Stromal cell of bone marrow (primary cell): Measurements from ENCODE around the gene CNTRL.
"Not testable (repeated sequence)": the region's sequence is repeated elsewhere in the genome, so short reads cannot be mapped to it uniquely, and the experiment has no call there.

ENCODE experiments used
- DNase-seq: peaks from one replicate; pipeline ENCODE4 v3.0.0-alpha.2; 2012; ENCODE audit warnings: low read depth

CNTRL gene

DNA sequence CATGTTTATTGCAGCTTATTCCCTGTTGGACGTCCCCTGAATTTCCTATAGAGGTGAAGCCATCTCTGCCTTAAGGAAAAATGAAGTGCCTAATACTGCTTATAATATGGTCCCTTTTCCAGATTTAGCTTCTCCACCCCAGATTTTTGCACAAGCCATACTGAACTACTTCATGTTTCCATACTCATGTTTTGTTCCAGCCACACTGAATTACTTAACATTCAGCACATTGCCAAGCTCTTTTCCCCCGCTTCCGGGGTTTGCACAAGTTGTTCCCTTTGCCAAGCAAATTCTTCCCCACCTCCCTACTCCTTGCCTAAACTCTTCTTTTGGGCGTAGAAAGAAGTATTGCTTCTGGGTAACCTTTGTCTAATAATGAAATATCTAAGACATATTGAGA lies 1.7 kb upstream of the CNTRL start:
- peak; percentile 70 for DNase-seq

DNA sequence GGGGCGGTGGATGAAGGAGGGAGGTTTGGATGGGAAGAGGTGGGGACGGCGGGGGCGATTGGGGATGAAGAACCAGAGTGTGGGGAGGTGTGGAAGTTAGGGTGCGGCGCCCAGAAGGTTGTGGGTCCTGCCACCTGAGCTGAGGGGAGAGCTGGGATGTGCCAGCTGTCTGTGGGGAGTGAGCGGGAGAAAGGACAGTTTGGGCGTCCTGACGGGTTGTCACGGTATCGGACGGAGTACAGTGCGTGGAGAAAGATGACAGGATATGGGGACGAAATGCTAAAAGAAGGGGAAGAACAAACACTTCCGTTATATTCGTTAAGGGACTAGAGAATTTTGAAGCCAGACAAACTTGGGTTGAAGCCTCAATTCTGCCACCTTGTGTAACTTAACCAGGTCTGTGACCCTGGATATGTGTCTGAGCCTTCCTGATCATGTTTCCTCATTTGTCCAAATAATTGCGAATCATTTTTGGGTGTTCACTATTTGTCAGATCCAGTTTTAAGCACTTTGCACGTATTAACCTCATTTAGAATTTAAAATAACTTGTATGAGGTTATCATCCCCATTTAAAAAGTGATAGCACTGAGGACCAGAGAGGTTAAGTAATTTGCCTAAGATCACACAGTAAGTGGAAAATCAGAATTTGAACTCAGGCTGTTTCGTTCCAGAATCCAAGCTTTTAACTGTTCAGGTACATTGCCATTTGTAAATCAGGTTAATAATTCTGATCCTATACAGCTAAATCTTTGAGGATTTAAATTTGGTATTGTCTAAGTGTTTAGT lies 689 bp downstream of the CNTRL start:
- DNase-seq = no peak

DNA sequence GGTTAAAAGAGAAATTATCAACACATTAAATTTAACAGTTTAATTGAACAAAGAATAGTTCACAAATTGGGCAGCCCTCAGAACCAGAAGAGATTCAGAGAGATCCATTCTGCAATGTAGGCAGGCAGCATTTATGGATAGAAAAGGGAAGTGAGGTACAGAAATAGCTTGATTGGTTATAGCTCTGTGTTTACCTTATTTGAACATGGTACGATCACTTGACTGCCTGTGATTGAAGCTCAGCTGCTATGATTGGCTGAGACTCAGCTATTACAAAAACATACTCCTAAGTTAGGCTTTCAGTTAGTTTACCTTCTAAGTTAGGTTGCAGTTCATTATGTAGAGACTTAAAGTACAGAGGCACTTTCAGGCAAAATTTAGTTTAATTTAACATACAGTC lies 7.3 kb downstream of the CNTRL start:
- DNase-seq = no peak

DNA sequence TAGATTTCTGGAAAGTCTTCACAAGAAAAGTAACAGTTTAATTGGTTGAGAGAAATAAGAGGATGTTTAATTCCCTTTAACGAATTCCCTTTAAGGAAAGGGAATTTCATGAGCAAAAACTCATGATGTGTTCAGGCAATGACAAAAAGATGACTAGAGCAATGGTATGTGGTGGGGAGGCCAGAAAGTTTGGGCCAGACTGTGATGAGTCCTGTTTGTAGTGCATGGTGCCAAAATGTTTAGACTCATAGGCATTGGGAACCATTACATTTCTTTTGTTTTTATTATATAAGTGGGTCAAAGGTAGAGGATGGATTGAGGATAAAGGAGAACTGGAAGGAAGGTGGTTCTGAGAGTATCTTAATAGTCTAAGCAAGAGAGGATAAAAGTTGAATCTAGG lies 10.9 kb downstream of the CNTRL start:
- DNase-seq = peak; percentile 45

DNA sequence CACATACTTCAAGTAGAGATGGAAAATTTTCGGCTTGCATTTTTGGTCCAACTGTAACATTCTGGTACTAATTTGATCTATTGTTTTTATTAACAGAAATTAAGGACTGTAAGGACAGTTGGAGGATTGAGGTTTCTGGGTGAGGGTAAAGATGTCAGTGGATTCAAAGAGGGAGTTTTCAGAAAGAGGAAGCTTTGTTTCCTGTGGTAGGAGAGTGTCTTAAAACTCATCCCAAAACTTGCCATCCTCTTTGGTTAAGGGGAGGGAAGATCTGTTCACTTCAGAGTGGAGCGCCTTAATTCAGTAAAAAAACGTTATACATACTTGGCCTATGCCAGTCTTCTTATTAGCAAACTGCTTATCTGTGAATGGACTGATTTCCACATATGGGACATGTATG lies 13.8 kb downstream of the CNTRL start:
- DNase-seq = no peak

DNA sequence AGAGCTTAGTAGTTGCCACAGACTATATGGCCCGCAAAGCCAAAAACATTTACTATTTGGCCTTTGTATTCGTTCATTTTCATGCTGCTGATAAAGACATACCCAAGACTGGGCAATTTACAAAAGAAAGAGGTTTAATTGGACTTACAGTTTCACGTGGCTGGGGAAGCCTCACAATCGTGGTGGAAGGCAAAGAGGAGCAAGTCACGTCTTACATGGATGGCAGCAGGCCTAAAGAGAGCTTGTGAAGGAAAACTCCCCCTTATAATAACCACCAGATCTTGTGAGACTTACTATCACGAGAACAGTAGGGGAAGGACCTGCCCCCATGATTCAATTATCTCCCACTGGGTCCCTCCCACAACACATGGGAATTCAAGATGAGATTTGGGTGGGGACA lies 16.0 kb downstream of the CNTRL start:
- not testable (repeated sequence) for DNase-seq

DNA sequence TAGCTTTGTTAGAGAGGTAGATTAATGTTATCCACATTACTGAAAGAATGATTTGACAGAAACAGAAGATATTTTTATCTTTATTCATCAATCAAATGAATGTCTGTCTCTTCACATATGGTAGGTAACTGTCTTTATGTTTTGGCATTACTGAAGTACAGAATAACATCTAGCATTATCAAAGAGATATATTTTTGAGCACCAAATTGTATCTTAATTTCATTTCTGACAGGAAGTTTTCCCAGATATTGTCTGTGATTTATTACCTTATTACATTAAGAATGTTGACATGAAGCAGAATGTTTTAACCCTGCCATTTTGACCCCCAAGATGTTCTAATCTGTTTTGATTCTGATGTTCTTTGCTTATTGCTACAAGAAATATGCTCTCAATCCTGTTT lies 20.3 kb downstream of the CNTRL start:
- DNase-seq = no peak

DNA sequence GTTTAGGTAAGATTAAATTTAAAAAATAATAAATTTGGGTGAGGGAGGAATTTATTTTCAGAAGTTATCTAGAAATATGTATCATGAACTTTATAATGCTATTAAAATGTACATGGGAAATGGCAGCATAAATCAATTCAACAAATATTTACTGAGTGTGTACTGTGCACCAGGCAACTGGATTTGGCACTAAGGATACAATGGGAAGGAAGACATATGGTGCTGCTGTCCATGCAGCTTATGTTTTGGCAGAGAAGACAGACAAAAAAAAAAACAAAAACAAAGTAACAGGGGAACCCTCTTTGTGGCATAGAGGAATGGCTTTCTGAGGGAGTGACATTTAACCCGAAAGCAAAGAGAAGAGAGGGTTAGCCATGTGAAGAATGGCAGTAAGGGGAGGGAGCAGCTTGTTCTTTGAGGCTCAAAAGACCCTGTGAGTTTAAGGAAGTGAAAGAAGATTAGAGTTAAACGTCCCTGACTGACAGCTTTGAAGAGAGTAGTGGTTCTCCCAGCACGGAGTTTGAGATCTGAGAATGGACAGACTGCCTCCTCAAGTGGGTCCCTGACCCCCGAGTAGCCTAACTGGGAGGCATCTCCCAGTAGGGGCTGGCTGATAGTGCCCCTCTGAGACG lies 23.9 kb downstream of the CNTRL start:
- DNase-seq = no peak

DNA sequence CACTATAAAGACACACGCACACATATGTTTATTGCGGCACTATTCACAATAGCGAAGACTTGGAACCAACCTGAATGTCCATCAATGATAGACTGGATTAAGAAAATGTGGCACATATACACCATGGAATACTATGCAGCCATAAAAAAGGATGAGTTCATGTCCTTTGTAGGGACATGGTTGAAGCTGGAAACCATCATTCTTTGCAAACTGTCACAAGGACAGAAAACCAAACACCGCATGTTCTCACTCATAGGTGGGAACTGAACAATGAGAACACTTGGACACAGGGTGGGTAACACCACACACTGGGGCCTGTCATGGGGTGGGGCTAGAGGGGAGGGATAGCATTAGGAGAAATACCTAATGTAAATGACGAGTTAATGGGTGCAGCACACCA lies 29.3 kb downstream of the CNTRL start:
- DNase-seq = not testable (repeated sequence)

DNA sequence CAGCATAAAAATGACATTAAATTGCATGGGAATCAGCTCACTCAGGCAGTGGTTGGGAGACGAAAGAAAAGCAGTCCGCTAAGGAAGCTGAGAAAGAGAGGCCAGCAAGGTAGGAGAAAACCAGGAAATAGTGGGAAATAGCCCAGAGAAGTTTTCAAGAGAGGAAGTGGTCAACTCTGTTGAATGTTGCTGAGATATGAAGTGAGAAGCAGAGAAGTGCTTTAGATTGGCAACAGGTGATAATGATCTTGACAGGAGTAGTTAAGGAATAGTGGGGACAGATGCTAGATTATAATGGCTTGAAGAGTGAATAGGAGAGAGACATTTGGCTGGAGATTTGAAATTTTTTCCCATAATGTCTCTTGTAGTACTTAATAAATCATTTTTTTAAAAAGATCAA lies 30.8 kb downstream of the CNTRL start:
- no peak for DNase-seq

DNA sequence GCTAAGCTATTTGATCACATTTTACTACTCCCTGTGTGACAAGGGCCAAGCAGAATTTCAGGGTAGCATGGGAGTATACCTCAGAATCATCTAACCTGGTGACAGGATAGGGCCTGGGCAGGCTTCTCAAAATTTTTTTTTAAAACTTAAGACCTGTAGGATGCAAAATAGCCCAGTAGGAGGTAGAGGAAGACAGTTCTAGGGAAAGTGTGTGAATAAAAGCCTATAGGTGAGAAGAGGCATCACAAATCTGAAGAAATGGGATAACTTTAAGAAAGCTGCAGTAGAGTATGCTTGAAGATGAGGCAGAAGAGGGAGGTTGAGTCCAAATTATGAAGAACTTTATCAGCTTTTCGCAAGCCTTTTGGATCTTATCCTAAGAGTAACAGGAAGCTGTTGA lies 32.3 kb downstream of the CNTRL start:
- no peak for DNase-seq

DNA sequence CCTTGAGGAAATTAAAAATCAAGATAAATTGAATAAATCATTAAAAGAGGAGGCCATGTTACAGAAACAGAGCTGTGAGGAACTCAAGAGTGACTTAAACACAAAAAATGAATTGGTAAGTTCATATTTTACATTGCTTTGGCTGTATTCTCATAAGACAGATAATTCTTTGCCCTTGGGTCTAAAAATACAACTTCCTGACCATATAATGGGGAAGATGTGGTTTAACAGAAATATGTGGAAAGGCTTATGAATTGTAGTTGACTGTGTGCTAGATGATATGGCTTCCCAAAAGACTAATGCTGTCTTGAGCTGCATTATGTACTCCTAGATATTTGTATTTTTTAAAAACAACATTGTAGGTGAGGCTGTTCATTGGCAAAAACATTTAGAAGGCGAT lies 33.1 kb downstream of the CNTRL start:
- no peak for DNase-seq

DNA sequence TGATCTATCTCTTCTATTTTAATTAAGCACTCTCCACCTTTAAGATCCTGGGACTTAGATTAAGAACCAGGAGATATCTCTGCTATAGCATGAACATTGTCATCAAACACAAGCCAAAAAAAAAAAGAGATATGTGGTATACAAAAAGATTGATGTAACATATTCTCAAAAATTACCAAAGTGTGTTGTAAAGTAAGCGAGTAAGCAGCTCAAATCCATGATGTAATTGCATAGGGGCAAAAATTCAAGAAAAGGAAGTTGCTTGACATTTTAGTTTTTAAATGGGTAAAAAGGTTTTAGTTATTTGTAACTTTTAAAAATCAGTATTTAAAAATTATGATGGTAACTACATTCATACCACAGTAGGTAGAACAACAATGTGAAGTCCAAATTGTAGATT lies 40.7 kb downstream of the CNTRL start:
- no peak for DNase-seq

DNA sequence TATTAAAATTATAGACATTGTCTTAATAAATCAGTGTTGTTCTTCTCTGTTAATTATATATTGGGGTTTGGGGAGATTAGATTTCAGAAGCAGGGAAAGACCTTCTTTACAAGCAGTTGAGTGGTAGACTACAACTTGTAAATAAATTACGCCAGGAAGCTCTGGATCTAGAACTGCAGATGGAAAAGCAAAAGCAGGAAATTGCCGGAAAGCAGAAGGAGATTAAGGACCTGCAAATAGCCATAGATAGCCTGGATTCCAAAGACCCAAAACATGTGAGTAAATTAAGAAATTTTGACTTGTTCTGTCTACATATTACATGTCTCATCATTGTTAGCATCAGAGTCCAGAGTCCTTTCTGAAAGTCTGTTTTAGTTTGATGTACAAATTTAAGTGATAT lies 43.5 kb downstream of the CNTRL start:
- no peak for DNase-seq

DNA sequence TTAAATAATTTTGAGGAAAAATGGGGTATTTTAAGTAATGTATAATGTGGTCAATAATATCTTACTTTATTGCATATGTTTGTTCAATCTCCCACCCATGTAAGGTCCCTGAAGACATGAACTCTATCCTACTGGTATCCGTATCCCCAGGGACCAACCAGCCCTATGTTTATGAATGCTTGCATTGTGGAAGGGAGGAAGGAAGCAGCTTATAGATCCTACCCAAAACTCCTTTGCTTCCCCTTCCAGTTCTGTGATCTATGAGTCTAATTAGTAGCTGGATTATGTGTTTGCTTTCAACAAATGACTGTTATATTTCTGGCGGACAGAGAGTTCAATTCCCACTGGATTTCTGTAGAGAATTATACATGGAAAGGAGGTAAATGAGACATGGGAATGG lies 45.6 kb downstream of the CNTRL start:
- DNase-seq = no peak

DNA sequence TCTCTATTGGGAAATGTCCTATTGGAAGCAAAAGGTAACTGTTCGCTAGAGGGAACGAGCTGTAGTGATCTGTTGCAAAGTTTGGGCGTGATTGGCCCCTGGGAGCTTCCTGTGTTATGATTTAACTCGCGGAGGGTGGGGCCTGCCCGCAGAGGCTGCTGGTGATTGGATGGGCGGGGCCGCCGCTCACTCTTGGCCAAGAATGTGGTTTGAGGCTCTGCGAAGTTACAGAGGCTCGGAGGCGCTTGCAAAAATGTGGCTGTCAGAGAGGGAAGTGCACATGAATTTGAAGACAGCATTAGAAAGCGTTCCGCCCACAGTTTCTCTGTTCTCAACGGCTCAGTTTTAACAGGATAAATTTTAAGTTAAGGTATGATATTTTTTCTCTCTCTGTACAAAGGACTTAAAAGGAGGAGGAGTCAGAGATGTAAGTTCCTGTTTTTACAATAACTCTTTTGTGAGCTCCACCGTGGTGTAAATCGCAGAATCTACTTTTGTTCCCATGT lies 46.9 kb downstream of the CNTRL start:
- DNase-seq = peak; percentile 96

DNA sequence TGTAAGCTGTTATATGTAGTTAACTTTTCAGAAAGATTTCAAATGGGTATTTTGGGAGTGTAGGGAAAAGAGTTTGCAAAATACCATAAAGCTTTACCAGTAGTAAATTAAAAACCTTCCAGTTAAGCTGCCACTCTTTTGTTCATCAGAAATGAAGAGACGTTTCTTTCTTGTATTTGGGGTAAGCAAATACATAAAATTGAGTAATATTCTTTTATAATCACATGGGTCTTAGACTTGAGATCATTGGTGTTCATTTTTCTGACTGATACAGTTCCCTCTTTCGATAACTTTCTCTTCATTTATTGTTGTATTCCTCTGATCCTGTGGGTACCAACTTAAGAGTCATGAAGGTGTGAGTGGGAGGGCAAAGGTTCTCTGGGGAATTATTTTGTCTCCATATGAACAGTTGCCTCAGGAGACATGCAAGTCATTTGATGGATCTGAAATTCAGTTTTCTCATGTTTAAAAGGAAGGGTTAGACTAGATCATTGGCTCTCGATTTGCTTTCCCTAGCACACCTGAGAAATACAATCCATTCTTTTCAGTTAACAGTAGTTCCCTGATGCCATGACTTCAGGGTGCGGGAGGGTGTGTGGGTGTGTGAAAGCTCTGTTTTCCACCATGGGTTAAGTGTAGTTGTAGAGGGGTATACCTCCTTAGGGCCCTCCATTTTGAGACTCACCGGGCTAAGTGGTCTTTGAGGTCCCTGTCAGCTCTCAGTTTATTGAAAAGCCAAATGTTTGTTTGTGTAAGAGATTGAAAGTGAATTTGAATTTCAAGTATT lies 47.7 kb downstream of the CNTRL start:
- DNase-seq = no peak

DNA sequence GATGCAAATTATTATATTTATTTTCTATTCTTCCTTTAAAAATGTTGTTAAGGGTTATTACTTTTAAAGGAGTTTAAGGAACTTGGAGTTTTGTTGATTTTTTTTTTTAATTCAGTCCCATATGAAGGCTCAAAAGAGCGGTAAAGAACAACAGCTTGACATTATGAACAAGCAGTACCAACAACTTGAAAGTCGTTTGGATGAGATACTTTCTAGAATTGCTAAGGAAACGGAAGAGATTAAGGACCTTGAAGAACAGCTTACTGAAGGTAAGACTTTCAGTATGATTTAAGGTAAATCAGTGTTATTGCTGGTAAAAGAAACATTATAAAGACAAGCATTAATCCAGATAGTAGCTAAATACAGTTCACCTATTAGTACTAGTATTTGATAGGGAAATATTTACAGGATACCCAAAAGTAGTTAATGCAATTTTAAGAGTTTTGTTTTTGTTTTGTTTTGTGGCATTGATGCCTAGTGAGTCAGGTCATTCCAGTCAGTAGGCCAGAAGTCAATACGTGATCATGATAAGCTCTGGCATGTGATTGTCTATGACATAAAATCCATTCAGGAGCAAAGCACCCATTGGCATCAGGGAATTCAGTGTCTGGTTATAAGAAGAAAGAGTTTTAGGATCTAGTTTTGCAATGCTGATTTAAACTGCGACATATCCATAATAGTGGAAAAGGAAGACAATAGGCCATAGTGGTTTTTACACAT lies 49.2 kb downstream of the CNTRL start:
- no peak for DNase-seq

DNA sequence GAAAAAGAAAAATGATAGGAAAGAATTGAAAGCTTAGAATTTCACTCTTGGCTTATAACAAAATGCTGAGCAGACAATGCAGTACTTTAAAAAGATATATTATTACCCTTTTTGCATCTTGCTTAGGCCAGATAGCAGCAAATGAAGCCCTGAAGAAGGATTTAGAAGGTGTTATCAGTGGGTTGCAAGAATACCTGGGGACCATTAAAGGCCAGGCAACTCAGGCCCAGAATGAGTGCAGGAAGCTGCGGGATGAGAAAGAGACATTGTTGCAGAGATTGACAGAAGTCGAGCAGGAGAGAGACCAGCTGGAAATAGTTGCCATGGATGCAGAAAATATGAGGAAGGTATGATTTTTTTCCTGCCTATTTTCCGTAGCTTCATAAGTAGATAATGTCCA lies 50.8 kb downstream of the CNTRL start:
- DNase-seq = no peak

DNA sequence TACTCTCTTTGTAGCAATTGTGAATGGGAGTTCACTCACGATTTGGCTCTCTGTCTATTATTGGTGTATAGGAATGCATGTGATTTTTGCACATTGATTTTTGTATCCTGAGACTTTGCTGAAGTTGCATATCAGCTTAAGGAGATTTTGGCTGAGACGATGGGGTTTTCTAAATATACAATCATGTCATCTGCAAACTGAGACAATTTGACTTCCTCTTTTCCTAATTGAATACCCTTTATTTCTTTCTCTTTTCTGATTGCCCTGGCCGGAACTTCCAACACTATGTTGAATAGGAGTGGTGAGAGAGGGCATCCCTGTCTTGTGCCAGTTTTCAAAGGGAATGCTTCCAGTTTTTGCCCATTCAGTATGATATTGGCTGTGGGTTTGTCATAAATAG lies 54.6 kb downstream of the CNTRL start:
- DNase-seq = not testable (repeated sequence)

DNA sequence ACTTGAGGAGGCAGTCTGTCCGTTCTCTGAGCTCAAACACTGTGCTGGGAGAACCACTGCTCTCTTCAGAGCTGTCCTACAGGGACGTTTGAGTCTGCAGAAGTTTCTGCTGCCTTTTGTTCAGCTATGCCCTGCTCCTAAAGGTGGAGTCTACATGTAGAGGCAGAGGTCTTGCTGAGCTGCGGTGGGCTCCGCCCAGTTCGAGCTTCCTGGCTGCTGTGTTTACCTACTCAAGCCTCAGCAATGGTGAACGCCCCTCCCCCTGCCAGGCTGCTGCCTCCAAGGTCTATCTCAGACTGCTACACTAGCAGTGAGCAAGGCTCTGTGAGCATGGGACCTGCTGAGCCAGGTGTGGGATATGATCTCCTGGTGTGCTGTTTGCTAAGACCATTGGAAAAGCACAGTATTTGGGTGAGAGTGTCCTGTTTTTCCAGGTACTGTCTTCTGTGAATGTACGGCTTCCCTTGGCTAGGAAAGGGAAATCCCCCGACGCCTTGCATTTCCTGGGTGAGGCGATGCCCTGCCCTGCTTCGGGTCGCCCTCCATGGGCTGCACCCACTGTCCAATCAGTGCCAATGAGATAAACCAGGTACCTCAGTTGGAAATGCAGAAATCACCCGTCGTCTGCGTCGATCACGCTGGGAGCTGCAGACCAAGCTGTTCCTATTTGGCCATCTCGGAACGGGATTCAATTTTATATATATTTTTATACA lies 58.5 kb downstream of the CNTRL start:
- no peak for DNase-seq

DNA sequence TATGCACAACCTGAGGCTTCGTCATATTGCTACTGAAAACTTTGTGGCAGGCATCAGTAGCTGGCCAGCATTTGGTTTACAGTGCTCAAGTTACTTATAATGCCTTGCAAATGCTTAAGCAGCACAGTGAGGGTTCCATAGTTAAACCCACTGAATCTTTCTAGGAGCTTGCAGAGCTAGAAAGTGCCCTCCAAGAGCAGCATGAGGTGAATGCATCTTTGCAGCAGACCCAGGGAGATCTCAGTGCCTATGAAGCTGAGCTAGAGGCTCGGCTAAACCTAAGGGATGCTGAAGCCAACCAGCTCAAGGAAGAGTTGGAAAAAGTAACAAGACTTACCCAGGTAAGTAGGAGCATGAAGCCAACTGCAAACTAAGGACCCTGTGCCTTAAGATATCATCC lies 60.9 kb downstream of the CNTRL start:
- no peak for DNase-seq
